ENCODE data around the gene PSMC4. TPM values are rescaled to one million over a fixed set of nuclear protein-coding genes. Genes with fewer than 3 reads are reported as not detected.

Gene PSMC4
- total RNA-seq, 4 donors from 2014 or later: 78.0 to 92.5 (median 87.7) TPM

- no peak for TF ChIP-seq POLR2A (IDR thresholded peaks at IDR 0.05)
- TF ChIP-seq, protein P1, sequence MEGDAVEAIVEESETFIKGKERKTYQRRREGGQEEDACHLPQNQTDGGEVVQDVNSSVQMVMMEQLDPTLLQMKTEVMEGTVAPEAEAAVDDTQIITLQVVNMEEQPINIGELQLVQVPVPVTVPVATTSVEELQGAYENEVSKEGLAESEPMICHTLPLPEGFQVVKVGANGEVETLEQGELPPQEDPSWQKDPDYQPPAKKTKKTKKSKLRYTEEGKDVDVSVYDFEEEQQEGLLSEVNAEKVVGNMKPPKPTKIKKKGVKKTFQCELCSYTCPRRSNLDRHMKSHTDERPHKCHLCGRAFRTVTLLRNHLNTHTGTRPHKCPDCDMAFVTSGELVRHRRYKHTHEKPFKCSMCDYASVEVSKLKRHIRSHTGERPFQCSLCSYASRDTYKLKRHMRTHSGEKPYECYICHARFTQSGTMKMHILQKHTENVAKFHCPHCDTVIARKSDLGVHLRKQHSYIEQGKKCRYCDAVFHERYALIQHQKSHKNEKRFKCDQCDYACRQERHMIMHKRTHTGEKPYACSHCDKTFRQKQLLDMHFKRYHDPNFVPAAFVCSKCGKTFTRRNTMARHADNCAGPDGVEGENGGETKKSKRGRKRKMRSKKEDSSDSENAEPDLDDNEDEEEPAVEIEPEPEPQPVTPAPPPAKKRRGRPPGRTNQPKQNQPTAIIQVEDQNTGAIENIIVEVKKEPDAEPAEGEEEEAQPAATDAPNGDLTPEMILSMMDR (IDR thresholded peaks at IDR 0.05): no peak
- DNase-seq (ENCODE audit: low spot score in 2 of 2): no peak
- intact Hi-C loops (cut with DNase I; ENCODE audit: low total_unique reads): no loop called here
- no peak overlapping the region for H3K4me3 ChIP-seq (ENCODE audit: low read depth, poor library complexity, severe bottlenecking)
Measured at GRCh38 chr19:39986643-39987042, 15.7 kb downstream of the PSMC4 start.

DNA sequence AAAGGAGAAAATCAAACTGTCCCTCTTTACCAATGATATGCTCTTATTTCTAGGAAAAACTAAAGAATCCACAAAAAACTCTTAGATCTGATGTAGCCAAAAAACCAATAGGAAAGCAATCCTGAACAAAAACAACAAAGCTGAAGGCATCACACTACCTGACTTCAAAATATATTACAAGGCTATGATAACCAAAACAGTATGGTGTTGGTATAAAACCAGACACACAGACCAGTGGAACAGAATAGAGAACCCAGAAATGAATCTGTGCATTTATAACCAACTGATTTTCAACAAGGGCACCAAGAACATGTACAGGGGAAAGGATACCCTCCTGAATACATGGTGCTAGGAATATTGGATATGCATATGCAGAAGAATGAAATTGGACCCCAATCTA lies 16.2 kb downstream of the PSMC4 start:
- intact Hi-C loops (cut with DNase I; ENCODE audit: low total_unique reads): no loop called here
- TF ChIP-seq POLR2A (IDR thresholded peaks at IDR 0.05): no peak
- TF ChIP-seq, protein P1 (IDR thresholded peaks at IDR 0.05): no peak
- H3K4me3 ChIP-seq (ENCODE audit: low read depth, poor library complexity, severe bottlenecking): no peak overlapping the region
- no peak for DNase-seq (ENCODE audit: low spot score in 2 of 2)

DNA sequence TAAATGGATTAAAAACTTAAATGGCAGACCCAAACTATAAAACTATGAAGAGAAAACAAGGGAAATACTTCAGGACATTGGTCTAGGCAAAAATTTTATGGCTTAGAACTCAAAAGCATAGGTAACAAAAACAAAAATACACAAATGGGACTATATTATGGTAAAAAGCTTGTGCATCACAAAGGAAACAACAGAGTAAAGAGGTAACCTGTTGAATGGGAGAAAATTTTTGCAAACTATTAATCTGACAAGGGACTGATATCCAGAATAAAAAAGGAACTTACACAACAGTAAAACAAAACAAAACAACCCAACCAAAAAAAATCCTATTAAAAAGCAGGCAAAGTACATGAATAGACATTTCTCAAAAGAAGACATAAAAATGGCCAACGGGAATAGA lies 16.6 kb downstream of the PSMC4 start:
- 96% methylated on average over 1 of the region's 1 CpG for WGBS, 2 donors
- no peak overlapping the region for H3K4me3 ChIP-seq (ENCODE audit: low read depth, poor library complexity, severe bottlenecking)
- TF ChIP-seq, protein P1 (IDR thresholded peaks at IDR 0.05): no peak
- TF ChIP-seq POLR2A (IDR thresholded peaks at IDR 0.05): no peak
- intact Hi-C loops (cut with DNase I; ENCODE audit: low total_unique reads): no loop called here
- DNase-seq (ENCODE audit: low spot score in 2 of 2): no peak

GRCh38 chr19:39993605-39994004 lies 22.6 kb downstream of the PSMC4 start:
- TF ChIP-seq POLR2A (IDR thresholded peaks at IDR 0.05): no peak
- TF ChIP-seq, protein P1 (IDR thresholded peaks at IDR 0.05): no peak
- intact Hi-C loops (cut with DNase I; ENCODE audit: low total_unique reads): no loop called here
- H3K4me3 ChIP-seq (ENCODE audit: low read depth, poor library complexity, severe bottlenecking): no peak overlapping the region
- DNase-seq (ENCODE audit: low spot score in 2 of 2): no peak
- 86 to 96% methylated on average over 1 of the region's 1 CpG for WGBS, 2 donors

DNA sequence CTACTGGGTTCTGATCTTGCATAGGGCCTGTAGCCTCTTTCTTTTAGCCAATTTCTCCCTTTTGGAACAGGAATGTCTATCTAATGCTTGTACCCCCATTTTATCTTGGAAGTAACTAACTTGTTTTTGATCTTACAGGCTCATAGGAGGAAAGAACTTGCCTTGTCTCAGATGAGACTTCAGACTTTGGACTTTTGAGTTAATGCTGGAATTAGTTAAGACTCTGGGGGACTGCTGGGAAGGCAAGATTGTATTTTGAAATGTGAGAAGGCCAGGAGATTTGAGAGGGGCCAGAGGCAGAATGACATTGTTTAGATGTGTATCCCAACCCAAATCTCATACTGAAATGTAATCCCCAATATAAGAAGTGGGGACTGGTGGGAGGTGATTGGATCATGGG lies 23.4 kb downstream of the PSMC4 start:
- intact Hi-C loops (cut with DNase I; ENCODE audit: low total_unique reads): no loop called here
- H3K4me3 ChIP-seq (ENCODE audit: low read depth, poor library complexity, severe bottlenecking): no peak overlapping the region
- no peak for DNase-seq (ENCODE audit: low spot score in 2 of 2)
- TF ChIP-seq POLR2A (IDR thresholded peaks at IDR 0.05): no peak
- TF ChIP-seq, protein P1 (IDR thresholded peaks at IDR 0.05): no peak

GRCh38 chr19:39995794-39996193 lies 24.8 kb downstream of the PSMC4 start:
- DNase-seq (ENCODE audit: low spot score in 2 of 2): no peak
- WGBS, 2 donors: 53 to 72% methylated on average over 1 of the region's 1 CpG
- intact Hi-C loops (cut with DNase I; ENCODE audit: low total_unique reads): no loop called here
- H3K4me3 ChIP-seq (ENCODE audit: low read depth, poor library complexity, severe bottlenecking): no peak overlapping the region
- TF ChIP-seq, protein P1 (IDR thresholded peaks at IDR 0.05): no peak
- no peak for TF ChIP-seq POLR2A (IDR thresholded peaks at IDR 0.05)

All from lower leg skin (tissue), 4 donors.